NCI-H2107 treated with DMSO at 0.1 percent for 48 hours (cell line): Measurements from ENCODE around the gene OR2G3.

ENCODE experiments used
- DNase-seq: peaks from one replicate; lab custom pipeline; 2025; ENCODE audit not compliant: unreplicated experiment; lab: John Stamatoyannopoulos, UW

The OR2G3 gene

GRCh38 chr1:247605286-247605685, at the start of gene OR2G3:
OR2G3 (plus strand) TSS chr1:247605586; CDS start chr1:247605586, 0 bp downstream.
- DNase-seq: no peak

- DNase-seq: no peak
These were observed 47.3 kb upstream of the OR2G3 start for GRCh38 chr1:247557926-247558674.

DNA sequence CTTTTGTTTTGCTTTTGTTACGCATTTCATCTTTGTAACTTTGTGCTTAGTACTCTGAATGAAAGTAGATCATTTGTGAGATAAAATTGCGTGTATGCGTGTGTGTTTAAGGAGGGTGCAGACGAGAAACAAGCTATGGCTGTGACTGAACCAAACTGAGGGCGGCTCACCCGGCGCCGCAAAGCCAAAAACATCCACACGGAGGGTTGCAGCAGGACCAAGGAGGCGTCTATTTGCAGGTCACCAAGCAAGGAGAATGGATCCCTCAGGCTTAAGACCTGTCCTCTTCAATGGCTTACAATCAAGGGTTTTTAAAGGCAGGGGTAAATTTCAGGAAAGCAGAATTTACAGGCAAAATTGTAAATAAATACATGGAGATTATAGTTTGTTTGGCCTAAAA, 43.7 kb upstream of the OR2G3 start:
- DNase-seq: no peak

DNA sequence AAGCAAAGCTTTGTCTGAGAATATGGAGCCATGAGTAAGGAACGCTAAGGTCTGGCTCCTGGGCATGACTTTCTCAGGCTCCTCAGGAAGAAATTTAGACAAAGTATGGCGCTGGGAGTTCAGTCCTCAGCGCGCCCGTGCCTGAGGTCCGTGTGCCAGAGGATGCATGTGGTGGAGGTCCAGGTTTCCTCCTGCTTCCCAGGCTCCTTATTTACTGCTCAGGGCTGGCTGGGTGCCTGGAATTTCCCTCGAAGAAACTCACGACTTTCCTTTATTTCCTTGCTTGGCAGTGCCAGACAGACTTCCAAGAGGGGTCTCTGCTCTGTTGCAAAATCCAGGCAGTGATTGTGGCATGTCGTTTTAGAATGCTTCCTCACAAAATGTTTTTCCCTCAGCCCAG, 43.2 kb upstream of the OR2G3 start:
- DNase-seq: no peak

DNA sequence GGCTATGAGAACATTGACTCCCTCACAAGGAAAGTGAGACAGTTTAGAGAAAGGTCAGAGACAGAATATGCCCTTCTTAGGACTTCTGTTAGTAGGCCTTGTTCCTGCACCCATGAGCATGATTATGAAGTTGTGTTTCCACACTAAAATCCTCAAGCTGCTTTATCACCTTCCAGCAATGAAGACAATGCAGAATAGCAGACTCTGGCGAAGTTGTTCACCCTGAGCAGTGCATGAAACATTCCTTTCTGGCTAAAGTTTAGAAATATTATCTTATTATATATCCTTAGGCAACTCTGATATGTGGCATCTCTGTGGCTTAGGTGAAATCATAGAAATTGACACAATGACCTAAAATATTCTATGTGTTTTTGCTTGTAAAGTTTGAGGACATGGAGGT, 31.1 kb upstream of the OR2G3 start:
- no peak for DNase-seq

DNA sequence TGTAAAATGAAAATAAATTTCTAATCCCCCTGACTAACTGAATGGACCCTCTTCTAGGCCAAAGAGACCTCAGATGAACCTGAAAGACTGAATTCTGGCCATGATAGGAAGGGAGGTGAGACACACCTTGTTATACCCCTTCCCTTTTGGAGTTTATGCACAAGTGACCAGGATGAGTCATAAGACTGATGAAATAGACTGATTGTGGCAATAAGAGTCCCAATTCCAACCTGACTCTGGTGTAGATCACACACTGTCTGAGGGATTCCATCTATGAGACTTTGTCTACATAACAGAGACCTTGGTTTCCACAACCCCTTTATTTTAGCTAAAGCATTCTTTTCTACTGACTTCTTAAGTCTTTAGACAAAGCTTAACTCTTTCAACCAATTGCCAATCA, 30.7 kb upstream of the OR2G3 start:
- DNase-seq: no peak

DNA sequence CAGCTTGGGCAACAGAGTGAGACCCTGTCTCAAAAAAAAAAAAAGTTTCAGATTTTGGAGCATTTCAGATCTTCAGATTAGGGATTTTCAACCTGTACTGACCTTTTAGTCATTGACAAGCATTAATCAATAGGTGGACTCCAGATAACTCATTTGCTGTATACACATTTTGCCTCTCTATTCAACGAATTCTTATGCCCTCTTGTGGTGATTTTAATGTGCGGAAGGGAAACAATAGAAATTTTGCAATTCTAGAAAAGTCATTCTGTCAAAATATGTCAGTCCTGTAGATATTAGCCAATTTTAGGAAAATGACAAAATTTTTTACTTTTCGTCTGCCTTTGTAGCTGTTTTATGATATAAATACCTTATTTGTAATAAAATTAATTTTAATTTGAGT, 28.9 kb upstream of the OR2G3 start:
- DNase-seq: peak; percentile 3

- no peak for DNase-seq
These were observed 26.4 kb upstream of the OR2G3 start for GRCh38 chr1:247578946-247579460.

GRCh38 chr1:247588060-247588459, 17.3 kb upstream of the OR2G3 start, which contains the start of gene OR2G2:
OR2G2 (plus strand) TSS chr1:247588360; CDS start chr1:247588360, 0 bp downstream.
- no peak for DNase-seq

DNA sequence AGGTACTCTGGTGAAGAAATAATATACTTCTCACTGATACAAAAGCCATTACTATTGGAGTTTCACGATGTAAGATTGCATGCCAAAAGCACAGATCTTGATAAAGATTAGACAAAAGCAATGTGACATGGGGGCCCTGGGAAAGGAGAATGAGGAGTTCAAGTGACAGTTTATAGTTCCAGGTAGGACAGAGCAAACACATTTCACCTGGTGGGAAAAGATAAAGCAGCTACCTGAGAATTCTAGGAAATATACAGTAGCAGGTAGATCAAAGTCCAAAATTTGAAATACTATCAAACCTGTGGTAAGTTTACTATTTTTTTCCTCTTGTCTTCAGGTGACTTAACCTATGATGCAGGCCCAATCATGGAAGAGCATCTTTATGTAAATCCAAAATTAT, 8.0 kb downstream of the OR2G3 start:
- no peak for DNase-seq

DNA sequence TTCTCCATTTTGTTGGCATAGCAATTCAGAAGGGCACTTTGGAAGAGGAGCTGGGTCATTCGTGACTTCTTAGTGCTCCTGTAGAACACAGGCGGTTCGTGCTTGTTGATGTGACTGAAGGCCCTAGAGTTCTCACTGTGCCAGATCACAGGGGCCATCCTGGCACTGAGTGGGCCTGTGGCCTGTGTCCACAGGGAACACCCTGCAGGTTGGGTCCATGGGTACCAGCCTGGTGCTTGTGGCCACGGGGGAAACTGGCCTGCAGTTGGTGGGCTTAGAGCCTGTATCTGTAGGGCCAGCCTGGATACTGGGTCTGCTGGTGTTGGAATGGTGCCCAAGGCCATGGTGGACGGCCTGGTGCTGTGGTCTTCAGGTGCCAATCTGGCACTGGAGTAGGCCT, 9.2 kb downstream of the OR2G3 start:
- DNase-seq: no peak

GRCh38 chr1:247627951-247628350, 22.6 kb downstream of the OR2G3 start:
- DNase-seq: no peak

DNA sequence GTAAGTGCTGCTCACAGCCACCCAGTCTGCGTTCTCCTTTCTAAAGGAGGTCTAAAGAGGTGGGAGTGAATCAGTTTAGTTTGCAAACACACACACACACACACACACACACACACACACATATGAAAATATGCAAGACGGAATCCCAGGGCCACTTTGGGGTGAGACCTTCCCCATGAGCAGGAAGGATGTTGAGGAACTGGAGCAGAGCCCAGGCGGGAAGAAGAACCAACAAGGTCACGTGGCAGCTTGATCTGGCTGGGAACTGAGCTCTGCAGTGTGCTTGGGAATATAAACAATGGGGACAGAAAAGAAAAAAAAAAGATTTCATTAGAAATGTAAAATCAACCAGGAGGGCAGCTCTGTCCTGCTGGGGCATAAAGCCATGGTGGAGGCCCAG, 32.6 kb downstream of the OR2G3 start:
- DNase-seq: no peak

- no peak for DNase-seq
These were observed 33.4 kb downstream of the OR2G3 start for GRCh38 chr1:247638781-247639180.

DNA sequence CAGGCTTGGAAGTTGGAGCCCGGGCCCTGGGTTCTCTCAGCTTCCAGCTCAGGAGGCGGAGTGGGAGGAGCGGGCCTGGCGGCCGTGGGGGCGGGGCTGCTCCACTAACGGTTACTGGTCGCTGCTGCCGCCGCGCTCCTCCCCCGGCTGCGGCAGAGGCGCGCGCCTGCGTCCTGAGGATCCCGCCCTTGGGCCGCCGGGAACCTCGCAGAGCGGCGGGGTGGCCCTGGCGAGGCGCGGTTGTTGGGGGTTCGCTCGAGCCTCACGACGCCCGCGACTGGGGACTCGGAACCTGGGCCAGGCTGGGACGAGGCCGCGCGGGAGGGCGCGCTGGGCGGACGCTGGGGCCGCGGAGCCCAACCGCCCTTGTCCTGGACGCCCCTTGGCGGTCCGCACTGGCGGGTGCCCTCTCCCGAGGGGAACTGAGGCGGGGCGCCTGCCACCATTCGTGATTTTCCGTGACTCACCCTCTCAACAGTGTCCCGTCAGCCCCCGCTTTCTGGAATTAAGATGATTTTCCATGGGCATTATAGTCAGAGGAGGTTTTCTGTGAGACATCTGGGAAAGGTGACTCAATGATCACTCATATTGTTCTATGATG, 34.1 kb downstream of the OR2G3 start:
- no peak for DNase-seq

DNA sequence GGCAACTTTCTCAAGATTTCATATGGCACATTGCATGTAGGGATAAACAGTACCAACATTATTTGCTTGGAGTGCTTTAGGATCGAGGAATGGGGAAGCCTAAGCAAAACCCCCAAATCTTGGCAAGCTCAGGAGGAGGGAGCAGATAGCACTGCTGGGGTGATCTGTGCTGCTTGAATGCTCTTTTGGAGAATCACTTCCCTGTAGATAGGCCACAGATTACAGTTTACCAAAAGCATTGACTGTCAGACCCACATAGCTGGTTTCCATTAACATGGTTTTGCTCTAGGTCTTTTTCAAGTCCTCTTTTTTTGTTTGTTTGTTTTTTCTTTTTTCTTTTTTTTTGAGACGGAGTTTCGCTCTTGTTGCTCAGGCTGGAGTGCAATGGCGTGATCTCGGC, 37.4 kb downstream of the OR2G3 start:
- DNase-seq: no peak

- DNase-seq: no peak
These were observed 41.5 kb downstream of the OR2G3 start for GRCh38 chr1:247646867-247647266.

GRCh38 chr1:247647864-247648263, 42.5 kb downstream of the OR2G3 start:
- DNase-seq: no peak

DNA sequence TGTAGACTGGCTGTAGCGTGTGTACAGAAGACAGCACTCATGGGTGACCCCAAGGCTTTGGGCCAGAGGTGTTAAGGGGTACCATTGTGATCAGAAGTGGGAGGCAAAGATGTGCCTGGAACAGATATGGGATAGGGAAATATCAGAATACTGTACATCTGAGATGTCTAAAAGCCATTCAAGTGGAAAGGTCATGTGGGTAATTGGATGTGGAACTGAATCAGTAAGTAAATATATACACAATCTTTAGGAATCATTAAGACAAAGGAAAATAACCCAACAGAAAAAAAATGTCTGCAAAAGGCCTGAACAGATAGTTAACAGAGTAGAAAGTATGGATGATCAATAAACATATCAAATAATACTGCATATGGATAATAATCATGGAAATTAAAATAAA, 47.7 kb downstream of the OR2G3 start:
- no peak for DNase-seq
